Neural progenitor cell (in vitro differentiated cells): ENCODE results near the gene SFRP4. TPM values are rescaled to one million over a fixed set of nuclear protein-coding genes. Genes with fewer than 3 reads are reported as not detected.

Experiments used
- DNase-seq: peaks from one replicate; pipeline ENCODE4 v3.0.0-alpha.2; 2016; ENCODE audit warnings: low spot score
- H2AFZ ChIP-seq: fragments of 200-600 bp; sonication (generic); replicated peaks from 2 replicates; pipeline ENCODE4 v1.6.1; 2016; ENCODE audit warnings: antibody characterized with exemption
- H3F3A ChIP-seq: fragments of 200-600 bp; sonication (generic); 2 replicates; pipeline ENCODE4 v1.6.1; 2016; ENCODE audit warnings: antibody characterized with exemption, low read depth
- H3K27ac ChIP-seq: fragments of 200-600 bp; sonication (generic); 2 replicates; pipeline ENCODE4 v1.5.1; 2016; ENCODE audit warnings: mild to moderate bottlenecking
- H3K27me3 ChIP-seq: fragments of 200-600 bp; sonication (generic); 2 replicates; pipeline ENCODE4 v1.6.1; 2016; ENCODE audit warnings: mild to moderate bottlenecking, moderate library complexity
- H3K36me3 ChIP-seq: fragments of 200-600 bp; sonication (generic); 2 replicates; pipeline ENCODE4 v1.5.1; 2016
- H3K4me1 ChIP-seq: fragments of 200-600 bp; sonication (generic); 2 replicates; pipeline ENCODE4 v1.6.1; 2016; ENCODE audit warnings: mixed run types
- H3K4me2 ChIP-seq: fragments of 200-600 bp; sonication (generic); 2 replicates; pipeline ENCODE4 v1.6.1; 2016
- H3K4me3 ChIP-seq: fragments of 200-600 bp; sonication (generic); 2 replicates; pipeline ENCODE4 v1.5.1; 2016
- H3K79me2 ChIP-seq: fragments of 200-600 bp; sonication (generic); 2 replicates; pipeline ENCODE4 v1.6.1; 2016; ENCODE audit warnings: low read depth
- H3K9ac ChIP-seq: fragments of 200-600 bp; sonication (generic); 2 replicates; pipeline ENCODE4 v1.6.1; 2016
- H3K9me3 ChIP-seq: fragments of 200-600 bp; sonication (generic); 2 replicates; pipeline ENCODE4 v1.5.1; 2016; ENCODE audit warnings: low read depth
- H4K20me1 ChIP-seq: fragments of 200-600 bp; sonication (generic); 2 replicates; pipeline ENCODE4 v1.6.1; 2016; ENCODE audit warnings: low read depth
- H3K27ac Mint-ChIP-seq: 3 replicates; pipeline ENCODE4 v1.8.0; 2021; ENCODE audit warnings: mixed read lengths
- H3K27me3 Mint-ChIP-seq: 2 replicates; pipeline ENCODE4 v1.8.0; 2022; ENCODE audit warnings: low read depth, mild to moderate bottlenecking, inconsistent platforms, moderate library complexity, mixed read lengths; ENCODE audit not compliant: insufficient read depth
- H3K36me3 Mint-ChIP-seq: 3 replicates; pipeline ENCODE4 v1.8.0; 2021; ENCODE audit warnings: mixed read lengths
- H3K4me1 Mint-ChIP-seq: 3 replicates; pipeline ENCODE4 v1.8.0; 2021; ENCODE audit warnings: mixed read lengths
- H3K4me3 Mint-ChIP-seq: 3 replicates; pipeline ENCODE4 v1.8.0; 2021; ENCODE audit warnings: mild to moderate bottlenecking, moderate library complexity, mixed read lengths
- H3K9me3 Mint-ChIP-seq: 3 replicates; pipeline ENCODE4 v1.8.0; 2020; ENCODE audit warnings: mixed read lengths
- EZH2 ChIP-seq: fragments of 200-600 bp; sonication (generic); IDR thresholded peaks from 2 replicates; pipeline ENCODE4 v1.6.1; 2017; ENCODE audit warnings: antibody characterized with exemption, mild to moderate bottlenecking, moderate library complexity
- EZH2phosphoT487 ChIP-seq: fragments of 200-600 bp; sonication (generic); IDR thresholded peaks from 2 replicates; pipeline ENCODE4 v1.6.1; 2017; ENCODE audit warnings: antibody characterized with exemption
- total RNA-seq: library from RNA; depleted of rRNA; stranded (reverse); fragments of >200 nt; gene quantifications from 2 replicates; pipeline ENCODE4 v1.2.3, GENCODE V29; 2015; ENCODE audit warnings: low replicate concordance
- TF ChIP-seq, protein P1 (sequence below): fragments of 200-600 bp; sonication (generic); IDR thresholded peaks from 2 replicates; pipeline ENCODE4 v1.5.1; 2017; ENCODE audit warnings: antibody characterized with exemption, mild to moderate bottlenecking

SFRP4 gene
- total RNA-seq, 1 donor from 2014 or later: not detected

DNA sequence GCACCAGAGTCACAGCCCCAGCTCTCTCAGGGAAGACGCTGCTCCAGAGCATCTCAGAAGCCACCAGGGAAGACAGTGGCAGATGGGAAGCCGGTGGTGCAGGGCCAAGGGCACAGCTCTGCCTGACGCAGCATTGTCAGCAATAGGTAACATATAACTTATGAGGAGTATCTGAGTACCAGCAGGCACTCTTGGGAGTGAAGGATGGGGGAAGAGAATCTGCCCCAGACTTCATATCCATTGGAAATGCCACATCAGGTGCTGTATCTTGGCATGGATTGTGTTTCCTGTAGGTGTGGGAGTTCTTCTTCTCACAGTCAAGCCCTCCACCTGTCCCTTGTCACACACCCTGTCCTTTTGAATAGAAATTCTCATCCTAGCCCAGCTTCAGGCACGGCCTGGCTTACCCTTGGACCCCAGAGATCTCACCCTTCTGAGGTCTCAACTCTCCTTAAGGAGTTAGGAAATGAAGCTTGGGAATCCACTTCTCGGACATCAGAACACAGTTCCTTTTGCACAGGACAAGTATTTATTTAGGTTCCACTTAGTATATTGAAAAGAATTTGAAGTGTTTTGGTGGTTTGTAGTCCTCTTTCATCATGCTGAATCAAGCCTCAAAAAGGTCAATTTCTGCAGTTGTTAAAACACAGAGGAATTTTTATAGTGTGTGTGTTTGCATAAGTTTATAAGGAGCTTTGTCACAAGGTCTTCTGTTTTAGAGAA, 13.8 kb upstream of the SFRP4 start:
- H3K27me3 Mint-ChIP-seq: peaks cover 4% of the 10 kb centered on the region
- H3K9ac ChIP-seq: no peak overlapping the region
- H3K79me2 ChIP-seq: no peaks in the 10 kb centered on the region
- TF ChIP-seq EZH2phosphoT487: no peak
- TF ChIP-seq, protein P1, sequence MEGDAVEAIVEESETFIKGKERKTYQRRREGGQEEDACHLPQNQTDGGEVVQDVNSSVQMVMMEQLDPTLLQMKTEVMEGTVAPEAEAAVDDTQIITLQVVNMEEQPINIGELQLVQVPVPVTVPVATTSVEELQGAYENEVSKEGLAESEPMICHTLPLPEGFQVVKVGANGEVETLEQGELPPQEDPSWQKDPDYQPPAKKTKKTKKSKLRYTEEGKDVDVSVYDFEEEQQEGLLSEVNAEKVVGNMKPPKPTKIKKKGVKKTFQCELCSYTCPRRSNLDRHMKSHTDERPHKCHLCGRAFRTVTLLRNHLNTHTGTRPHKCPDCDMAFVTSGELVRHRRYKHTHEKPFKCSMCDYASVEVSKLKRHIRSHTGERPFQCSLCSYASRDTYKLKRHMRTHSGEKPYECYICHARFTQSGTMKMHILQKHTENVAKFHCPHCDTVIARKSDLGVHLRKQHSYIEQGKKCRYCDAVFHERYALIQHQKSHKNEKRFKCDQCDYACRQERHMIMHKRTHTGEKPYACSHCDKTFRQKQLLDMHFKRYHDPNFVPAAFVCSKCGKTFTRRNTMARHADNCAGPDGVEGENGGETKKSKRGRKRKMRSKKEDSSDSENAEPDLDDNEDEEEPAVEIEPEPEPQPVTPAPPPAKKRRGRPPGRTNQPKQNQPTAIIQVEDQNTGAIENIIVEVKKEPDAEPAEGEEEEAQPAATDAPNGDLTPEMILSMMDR: no peak
- H3K27ac ChIP-seq: no peak overlapping the region
- peaks cover 6% of the 10 kb centered on the region for H3K9me3 ChIP-seq
- no peaks in the 10 kb centered on the region for H3F3A ChIP-seq
- H3K4me3 Mint-ChIP-seq: no peak overlapping the region
- H3K27ac Mint-ChIP-seq: no peak overlapping the region
- peaks cover 1% of the 10 kb centered on the region for H3K36me3 Mint-ChIP-seq
- no peak for DNase-seq
- H3K27me3 ChIP-seq: no peaks in the 10 kb centered on the region
- H2AFZ ChIP-seq: no peak overlapping the region
- H4K20me1 ChIP-seq: no peaks in the 10 kb centered on the region
- H3K4me3 ChIP-seq: no peak overlapping the region
- no peaks in the 10 kb centered on the region for H3K4me1 ChIP-seq
- H3K9me3 Mint-ChIP-seq: peaks cover 9% of the 10 kb centered on the region
- no peaks in the 10 kb centered on the region for H3K36me3 ChIP-seq
- peaks cover 4% of the 10 kb centered on the region for H3K4me1 Mint-ChIP-seq
- H3K4me2 ChIP-seq: no peak overlapping the region

DNA sequence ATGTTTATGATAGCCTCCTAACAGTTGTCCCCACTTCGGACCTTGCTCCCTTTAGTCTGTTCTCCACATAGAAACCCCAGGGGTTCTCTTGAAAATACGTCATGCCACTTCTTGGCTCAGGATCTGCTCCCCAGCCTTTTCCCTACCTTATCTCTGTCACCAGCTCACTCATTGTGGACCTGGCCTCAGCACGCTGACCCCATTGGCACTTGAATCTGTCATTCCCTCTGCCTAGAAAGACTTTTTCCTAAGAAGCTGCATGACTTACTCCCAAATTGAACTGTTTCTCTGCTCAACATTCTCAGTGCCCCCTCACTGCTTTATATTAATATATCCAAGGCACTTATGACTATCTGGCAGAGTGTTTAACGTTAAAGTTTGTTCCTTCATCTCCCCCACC, 12.3 kb upstream of the SFRP4 start:
- Histone ChIP-seq H3F3A (no peaks in the 10 kb centered on the region), H3K27me3 (no peaks in the 10 kb centered on the region), H3K36me3 (no peaks in the 10 kb centered on the region), H4K20me1 (no peaks in the 10 kb centered on the region), H3K4me1 (no peaks in the 10 kb centered on the region), H3K79me2 (no peaks in the 10 kb centered on the region), H3K9ac (no peak overlapping the region), H3K27ac (no peak overlapping the region), H3K9me3 (peaks cover 9% of the 10 kb centered on the region), H2AFZ (no peak overlapping the region), H3K4me3 (no peak overlapping the region), H3K4me2 (no peak overlapping the region)
- Mint-ChIP-seq H3K4me3 (no peak overlapping the region), H3K27me3 (peaks cover 4% of the 10 kb centered on the region), H3K9me3 (peaks cover 11% of the 10 kb centered on the region), H3K36me3 (peaks cover 1% of the 10 kb centered on the region), H3K27ac (no peak overlapping the region), H3K4me1 (peaks cover 4% of the 10 kb centered on the region)
- TF ChIP-seq, protein P1: no peak
- TF ChIP-seq EZH2phosphoT487 (no peak), EZH2 (no peak)
- DNase-seq: no peak

DNA sequence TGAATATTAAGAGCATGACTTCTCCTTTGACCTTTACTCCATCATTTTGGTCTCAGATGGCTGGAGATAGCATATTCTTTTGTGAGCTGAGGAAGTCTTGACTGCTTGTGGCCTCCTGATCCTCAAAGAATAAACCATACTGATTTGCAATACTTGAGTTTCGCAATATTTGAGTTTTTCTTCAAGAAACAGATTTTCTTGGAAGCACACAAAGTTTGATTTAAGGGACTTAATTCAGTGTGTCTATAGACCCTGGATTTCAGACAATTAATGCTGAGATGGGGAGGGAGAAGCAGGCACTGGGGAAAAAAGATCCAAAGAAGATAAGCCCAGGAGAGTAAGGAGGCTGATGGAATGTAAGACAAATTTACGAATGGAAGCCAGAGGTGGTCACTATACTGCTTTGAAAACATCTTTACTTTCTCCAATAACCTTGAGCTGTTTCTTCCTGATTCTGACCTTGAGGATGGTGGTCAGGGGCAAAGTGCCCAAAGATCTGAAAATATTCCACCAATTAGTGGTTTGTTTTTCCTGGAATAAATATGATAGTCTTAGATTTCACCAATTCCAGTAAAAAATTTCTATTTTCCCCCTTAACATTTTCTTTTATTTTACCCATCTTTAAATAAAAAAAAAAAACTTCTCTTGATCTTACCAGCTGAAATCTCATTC, 11.3 kb upstream of the SFRP4 start:
- Mint-ChIP-seq H3K4me3 (no peak overlapping the region), H3K4me1 (peaks cover 4% of the 10 kb centered on the region), H3K27me3 (peaks cover 4% of the 10 kb centered on the region), H3K9me3 (peaks cover 11% of the 10 kb centered on the region), H3K27ac (no peak overlapping the region), H3K36me3 (peaks cover 1% of the 10 kb centered on the region)
- DNase-seq: no peak
- H2AFZ ChIP-seq: no peak overlapping the region
- H4K20me1 ChIP-seq: no peaks in the 10 kb centered on the region
- H3K4me1 ChIP-seq: no peaks in the 10 kb centered on the region
- no peak overlapping the region for H3K4me3 ChIP-seq
- H3K79me2 ChIP-seq: no peaks in the 10 kb centered on the region
- H3F3A ChIP-seq: no peaks in the 10 kb centered on the region
- no peak overlapping the region for H3K27ac ChIP-seq
- peaks cover 9% of the 10 kb centered on the region for H3K9me3 ChIP-seq
- no peaks in the 10 kb centered on the region for H3K27me3 ChIP-seq
- TF ChIP-seq EZH2: no peak
- TF ChIP-seq, protein P1: no peak
- no peak for TF ChIP-seq EZH2phosphoT487
- no peak overlapping the region for H3K9ac ChIP-seq
- no peak overlapping the region for H3K4me2 ChIP-seq
- H3K36me3 ChIP-seq: no peaks in the 10 kb centered on the region
